ENCODE measurements around the gene C19orf44.

DNA sequence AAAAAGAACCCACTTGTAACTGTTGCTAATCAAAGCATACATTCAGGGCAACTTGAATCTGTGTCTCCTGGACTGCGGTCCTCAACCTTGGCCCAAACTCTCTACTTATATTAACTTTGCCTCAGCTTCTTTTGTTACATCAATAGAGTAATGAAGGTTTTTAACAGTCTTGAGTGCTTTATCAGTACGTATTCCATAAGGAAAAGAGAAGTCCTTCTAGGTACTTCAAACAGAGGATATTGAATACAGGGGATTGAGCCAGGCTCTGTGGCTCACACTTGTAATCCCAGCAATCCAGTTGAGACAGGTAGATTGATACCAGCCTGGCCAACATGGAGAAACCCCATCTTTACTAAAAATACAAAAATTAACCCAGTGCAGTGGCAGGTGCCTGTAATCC lies 23.2 kb upstream of the C19orf44 start:
- TF ChIP-seq, protein P1, sequence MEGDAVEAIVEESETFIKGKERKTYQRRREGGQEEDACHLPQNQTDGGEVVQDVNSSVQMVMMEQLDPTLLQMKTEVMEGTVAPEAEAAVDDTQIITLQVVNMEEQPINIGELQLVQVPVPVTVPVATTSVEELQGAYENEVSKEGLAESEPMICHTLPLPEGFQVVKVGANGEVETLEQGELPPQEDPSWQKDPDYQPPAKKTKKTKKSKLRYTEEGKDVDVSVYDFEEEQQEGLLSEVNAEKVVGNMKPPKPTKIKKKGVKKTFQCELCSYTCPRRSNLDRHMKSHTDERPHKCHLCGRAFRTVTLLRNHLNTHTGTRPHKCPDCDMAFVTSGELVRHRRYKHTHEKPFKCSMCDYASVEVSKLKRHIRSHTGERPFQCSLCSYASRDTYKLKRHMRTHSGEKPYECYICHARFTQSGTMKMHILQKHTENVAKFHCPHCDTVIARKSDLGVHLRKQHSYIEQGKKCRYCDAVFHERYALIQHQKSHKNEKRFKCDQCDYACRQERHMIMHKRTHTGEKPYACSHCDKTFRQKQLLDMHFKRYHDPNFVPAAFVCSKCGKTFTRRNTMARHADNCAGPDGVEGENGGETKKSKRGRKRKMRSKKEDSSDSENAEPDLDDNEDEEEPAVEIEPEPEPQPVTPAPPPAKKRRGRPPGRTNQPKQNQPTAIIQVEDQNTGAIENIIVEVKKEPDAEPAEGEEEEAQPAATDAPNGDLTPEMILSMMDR (IDR thresholded peaks at IDR 0.05), result no peak
- TF ChIP-seq POLR2A (IDR thresholded peaks at IDR 0.05) (no peak), EP300 (IDR thresholded peaks at IDR 0.05) (no peak)
